ENCODE data around the gene ANOS1. TPM values are rescaled to one million over a fixed set of nuclear protein-coding genes. Genes with fewer than 3 reads are reported as not detected.

The ANOS1 gene
- total and polyA plus RNA-seq, 2 of the 8 experiments (the other 6 are each of a cell fraction or from before 2014, with no cell fraction given), result 34.4 to 59.0 TPM

GRCh38 chrX:8721536-8721935, 10.4 kb downstream of the ANOS1 start:
- peaks cover 1 to 15% (median 12%) of the 10 kb centered on the region in 4 experiments; a peak in 6 of 7 replicates for H3K4me1 ChIP-seq (replicated peaks in 1 of 4; ENCODE audit: control insufficient read depth in 3 of 4, insufficient read depth in 4 of 4, low read length in 3 of 4)
- H4K20me1 ChIP-seq (replicated peaks in 1 of 2; ENCODE audit: control insufficient read depth in 1 of 2, insufficient read depth in 2 of 2, low read length in 2 of 2), result peaks cover 3 to 17% of the 10 kb centered on the region in 2 experiments
- H3K27ac ChIP-seq (ENCODE audit: low read depth, low read length), result no peak overlapping the region
- 64% methylated on average over 2 of the region's 2 CpGs; no CpG with 5 or more reads in 1 of the 2 experiments for WGBS, 2 experiments (ENCODE audit: extremely low coverage in 1 of 2, insufficient coverage in 1 of 2, insufficient read length in 1 of 2, insufficient replicate concordance in 2 of 2, low coverage in 1 of 2, low lambda C conversion rate in 2 of 2, missing lambda C conversion rate in 1 of 2)
- H2BK5ac ChIP-seq (ENCODE audit: low read depth, low read length), result no peak overlapping the region
- no peak overlapping the region for H2AFZ ChIP-seq (ENCODE audit: low read length)
- ChIA-PET POLR2A (ENCODE audit: partially characterized antibody) (interaction anchor here (1.4 kb wide), 1 partner anchor 47 kb away, joined by 3 read pairs; no protein-coding TSS in a partner anchor), CTCF (ENCODE audit: partially characterized antibody) (interaction anchor here (0.5 kb wide), 1 partner anchor 145 kb away, joined by 3 read pairs; no protein-coding TSS in a partner anchor)
- H3K23me2 ChIP-seq (ENCODE audit: low read depth, low read length), result no peaks in the 10 kb centered on the region
- no peak overlapping the region for H3K56ac ChIP-seq (replicated peaks; ENCODE audit: insufficient read length, low read depth, low read length)
- DNase-seq (ENCODE audit: low read depth in 1 of 2, low spot score in 2 of 2) (no peak), FAIRE-seq (peak; percentile 92)
- no peak overlapping the region for H2BK12ac ChIP-seq (ENCODE audit: low read depth, low read length)
- H3K4me2 ChIP-seq (ENCODE audit: insufficient read depth in 1 of 2, low read depth in 2 of 2, low read length in 2 of 2), result peak overlapping the region; percentile 19 to 46; a peak in 2 of 4 replicates
- no peak overlapping the region for H2BK15ac ChIP-seq (ENCODE audit: low read length)
- no peaks in the 10 kb centered on the region for H3K79me1 ChIP-seq (ENCODE audit: low read depth, low read length)
- no peaks in the 10 kb centered on the region; a peak in 1 of 8 replicates for H3K36me3 ChIP-seq (ENCODE audit: control insufficient read depth in 2 of 4, insufficient read depth in 4 of 4, low read length in 3 of 4)
- H3K14ac ChIP-seq (ENCODE audit: insufficient read length), result no peak overlapping the region
- no peak overlapping the region for H3K23ac ChIP-seq (ENCODE audit: insufficient read length)
- H4K8ac ChIP-seq (ENCODE audit: extremely low read depth, insufficient read depth, low read length), result no peak overlapping the region
- no peak overlapping the region for H4K5ac ChIP-seq (ENCODE audit: insufficient read length, low read depth, low read length)
- H3K9ac ChIP-seq (replicated peaks in 1 of 4; ENCODE audit: extremely low read depth in 1 of 4, low read depth in 3 of 4, low read length in 3 of 4), result no peak overlapping the region
- H3K18ac ChIP-seq (ENCODE audit: extremely low read depth, low read length), result no peak overlapping the region
- H2AK5ac ChIP-seq (ENCODE audit: low read depth, low read length), result no peak overlapping the region
- H3K4ac ChIP-seq (replicated peaks; ENCODE audit: insufficient read length, low read depth, low read length), result no peak overlapping the region
- no peaks in the 10 kb centered on the region for H3K27me3 ChIP-seq (replicated peaks in 1 of 4; ENCODE audit: control insufficient read depth in 3 of 4, extremely low read depth in 1 of 4, insufficient read depth in 3 of 4, low read length in 3 of 4)
- no peak overlapping the region for H4K91ac ChIP-seq (replicated peaks; ENCODE audit: insufficient read length, low read length)
- H3K79me2 ChIP-seq (ENCODE audit: control insufficient read depth in 1 of 2, insufficient read depth in 2 of 2, low read length in 2 of 2), result peaks cover 5 to 97% of the 10 kb centered on the region in 2 experiments; a peak in 3 of 4 replicates
- no peaks in the 10 kb centered on the region for H3K9me3 ChIP-seq (ENCODE audit: insufficient read depth in 2 of 2, low read depth in 1 of 2, low read length in 1 of 2)
- no peak overlapping the region for H2BK120ac ChIP-seq (replicated peaks; ENCODE audit: low read depth, low read length)
- no peak overlapping the region for H2BK20ac ChIP-seq (ENCODE audit: low read length)
- 0 out of 8 replicates have a peak overlapping the region, but pooled peaks of 1 of the 4 experiments have one; percentile 21 for H3K4me3 ChIP-seq (ENCODE audit: extremely low read depth in 1 of 4, insufficient read depth in 2 of 4, low read depth in 3 of 4, low read length in 4 of 4)
- TF ChIP-seq SRF (IDR thresholded peaks at IDR 0.05; ENCODE audit: low read depth, low read length) (no peak), TAF1 (IDR thresholded peaks at IDR 0.05; ENCODE audit: low read depth, low read length) (no peak), CTCF (IDR thresholded peaks at IDR 0.05; ENCODE audit: control extremely low read depth in 1 of 3, insufficient read depth in 1 of 3, low read depth in 1 of 3, low read length in 3 of 3) (no peak), PHF8 (conservative IDR thresholded peaks at IDR 0.05; ENCODE audit: low read depth, low read length) (no peak), KDM1A (IDR thresholded peaks at IDR 0.05; ENCODE audit: borderline replicate concordance, low read length) (no peak), ATF3 (IDR thresholded peaks at IDR 0.05; ENCODE audit: insufficient read depth, low read depth, low read length) (no peak), KDM5A (IDR thresholded peaks at IDR 0.05; ENCODE audit: low read length) (no peak), ATF2 (IDR thresholded peaks at IDR 0.05; ENCODE audit: low read length) (no peak), TBP (IDR thresholded peaks at IDR 0.05; ENCODE audit: low read depth, low read length) (no peak)
